OCI-LY7 (cell line): Measurements from ENCODE around the gene ISCU. TPM values are rescaled to one million over a fixed set of nuclear protein-coding genes. Genes with fewer than 3 reads are reported as not detected.

Experiments used
- BruUV-seq: library from RNA; stranded (reverse); fragments of 400-500 nt; replicated peaks from 2 replicates; lab custom pipeline; 2021; lab: Mats Ljungman, UMichigan
- CTCF ChIA-PET: fragments of 300-600 bp; sonication (Branson Sonifier 250); formaldehyde crosslinking; loops from one replicate; lab custom pipeline; 2022; ENCODE audit warnings: antibody characterized with exemption; ENCODE audit not compliant: unreplicated experiment; lab: Charles Lee
- POLR2A ChIA-PET: fragments of 300-600 bp; sonication (Branson Sonifier 250); formaldehyde crosslinking; loops from one replicate; lab custom pipeline; 2022; ENCODE audit warnings: antibody characterized with exemption; lab: Charles Lee
- DNase-seq: peaks from one replicate; pipeline ENCODE4 v3.0.0-alpha.2; 2015; ENCODE audit warnings: low spot score
- H2AFZ ChIP-seq: fragments of 200-600 bp; sonication (generic), shearing (Covaris generic); 2 replicates; pipeline ENCODE4 v1.6.1; 2014; ENCODE audit warnings: mild to moderate bottlenecking, antibody characterized with exemption, low read length, moderate library complexity
- H3K27ac ChIP-seq: fragments of 200-600 bp; sonication (generic); 2 replicates; pipeline ENCODE4 v1.5.1; 2014; ENCODE audit warnings: mixed run types, low read depth, mild to moderate bottlenecking, moderate library complexity, low read length, inconsistent platforms; ENCODE audit not compliant: poor library complexity, severe bottlenecking
- H3K36me3 ChIP-seq: fragments of 200-600 bp; sonication (generic); 2 replicates; pipeline ENCODE4 v1.6.1; 2014; ENCODE audit warnings: mild to moderate bottlenecking, antibody characterized with exemption, low read length, moderate library complexity, mixed read lengths; ENCODE audit not compliant: insufficient read depth
- H3K4me1 ChIP-seq: fragments of 200-600 bp; sonication (generic); 2 replicates; pipeline ENCODE4 v1.5.1; 2014; ENCODE audit warnings: mild to moderate bottlenecking, low read length; ENCODE audit not compliant: insufficient read depth, poor library complexity, severe bottlenecking
- H3K4me2 ChIP-seq: fragments of 200-600 bp; sonication (generic); 2 replicates; pipeline ENCODE4 v1.6.1; 2014; ENCODE audit warnings: mild to moderate bottlenecking, low read length
- H3K4me3 ChIP-seq: fragments of 200-600 bp; sonication (generic); 2 replicates; pipeline ENCODE4 v1.5.1; 2014; ENCODE audit warnings: mild to moderate bottlenecking, low read depth, low read length; ENCODE audit not compliant: poor library complexity, severe bottlenecking
- H3K79me2 ChIP-seq: fragments of 200-600 bp; sonication (generic); 2 replicates; pipeline ENCODE4 v1.6.1; 2016; ENCODE audit warnings: low read depth, mild to moderate bottlenecking, low read length, moderate library complexity, mixed read lengths; ENCODE audit not compliant: insufficient read depth
- H3K9me2 ChIP-seq: fragments of 200-600 bp; sonication (generic); 2 replicates; pipeline ENCODE4 v1.6.1; 2016; ENCODE audit warnings: mild to moderate bottlenecking, low read length, mixed read lengths; ENCODE audit not compliant: insufficient read depth
- H3K9me3 ChIP-seq: fragments of 200-600 bp; sonication (generic); 2 replicates; pipeline ENCODE4 v1.6.1; 2014; ENCODE audit warnings: mild to moderate bottlenecking, mixed run types, low read length, mixed read lengths
- H4K20me1 ChIP-seq: fragments of 200-600 bp; sonication (generic); 2 replicates; pipeline ENCODE4 v1.6.1; 2014; ENCODE audit warnings: mild to moderate bottlenecking, antibody characterized with exemption, low read length, moderate library complexity, mixed read lengths; ENCODE audit not compliant: insufficient read depth
- CTCF ChIP-seq: fragments of 200-600 bp; sonication (generic); conservative IDR thresholded peaks from 2 replicates; pipeline ENCODE4 v1.5.1; 2014; ENCODE audit warnings: mild to moderate bottlenecking, antibody characterized with exemption, low read length, moderate library complexity, mixed read lengths
- EZH2phosphoT487 ChIP-seq: fragments of 200-600 bp; sonication (generic); IDR thresholded peaks from 2 replicates; pipeline ENCODE4 v1.6.1; 2018; ENCODE audit warnings: low read depth, borderline replicate concordance, mild to moderate bottlenecking, mixed run types, antibody characterized with exemption, low read length, moderate library complexity, mixed read lengths
- intact Hi-C: fragments of 100-400 bp; cut with micrococcal nuclease; formaldehyde crosslinking; loops from one replicate; pipeline ENCODE4 v1.10.0; 2022; ENCODE audit not compliant: unreplicated experiment
- total RNA-seq, 2 experiments: library from RNA; depleted of rRNA in 1 of 2; stranded (reverse); fragments of >200 nt in 1 of 2; shearing (Covaris generic) in 1 of 2; gene quantifications; 2 replicates each; pipeline ENCODE4 v1.2.3, GENCODE V29; 2014 to 2022

ISCU gene
- total RNA-seq, 2 experiments from 2014 or later = 123 to 146 TPM

GRCh38 chr12:108566452-108566851 is 4.1 kb downstream of the ISCU start:
- no peaks in the 10 kb centered on the region for H3K9me3 ChIP-seq
- BruUV-seq = no TSS peak
- H2AFZ ChIP-seq = no peak overlapping the region
- H3K4me2 ChIP-seq = peak overlapping the region; percentile 83
- H3K36me3 ChIP-seq = peaks cover 58% of the 10 kb centered on the region
- H3K4me3 ChIP-seq = peak overlapping the region; percentile 11
- no peaks in the 10 kb centered on the region for H4K20me1 ChIP-seq
- POLR2A ChIA-PET = interaction anchor here (0.6 to 15.0 kb wide), 9 partner anchors 9 to 238 kb away, joined by 3 to 309 read pairs (median 6); partner anchors contain the start of gene SELPLG
- TF ChIP-seq CTCF (no peak), EZH2phosphoT487 (no peak)
- H3K9me2 ChIP-seq = no peaks in the 10 kb centered on the region
- DNase-seq = no peak
- intact Hi-C loops = no loop called here
- H3K4me1 ChIP-seq = peaks cover 78% of the 10 kb centered on the region
- peaks cover 32% of the 10 kb centered on the region for H3K79me2 ChIP-seq
- H3K27ac ChIP-seq = peak overlapping the region; percentile 93
- CTCF ChIA-PET = interaction anchor here (0.9 to 1.7 kb wide), 3 partner anchors 51 to 86 kb away, joined by 3 to 10 read pairs (median 6); no protein-coding TSS in a partner anchor

GRCh38 chr12:108567406-108568337 is 5.3 kb downstream of the ISCU start:
- Histone ChIP-seq H3K4me3 (peak overlapping the region; percentile 15), H3K4me1 (peaks cover 90% of the 10 kb centered on the region), H3K27ac (peak overlapping the region; percentile 93), H3K79me2 (peaks cover 27% of the 10 kb centered on the region), H3K9me3 (no peaks in the 10 kb centered on the region), H4K20me1 (no peaks in the 10 kb centered on the region), H2AFZ (no peak overlapping the region), H3K36me3 (peaks cover 58% of the 10 kb centered on the region), H3K4me2 (peak overlapping the region; percentile 83), H3K9me2 (no peaks in the 10 kb centered on the region)
- TF ChIP-seq EZH2phosphoT487 (no peak), CTCF (no peak)
- intact Hi-C loops = loop anchor here (2.0 kb wide), 1 partner anchor 67 kb away; no protein-coding TSS in a partner anchor
- ChIA-PET CTCF (interaction anchor here (0.6 to 1.7 kb wide), 2 partner anchors 9 to 50 kb away, joined by 3 to 10 read pairs; no protein-coding TSS in a partner anchor), POLR2A (interaction anchor here (0.5 to 15.0 kb wide), 14 partner anchors 8 to 814 kb away, joined by 3 to 309 read pairs (median 4); partner anchors contain the start of genes SELPLG and TMEM119)
- no TSS peak for BruUV-seq
- peak; percentile 17 for DNase-seq
